H9 (cell line): ENCODE data around the gene RSPH4A. TPM values are rescaled to one million over a fixed set of nuclear protein-coding genes. Genes with fewer than 3 reads are reported as not detected.
A peak's percentile ranks its signal among the peaks of the same experiment; 100 is the strongest.
"Not testable (repeated sequence)": the region's sequence is repeated elsewhere in the genome, so short reads cannot be mapped to it uniquely, and the experiment has no call there.

Experiments used
- DNase-seq: peaks from one replicate; pipeline ENCODE4 v3.0.0-alpha.2; 2017
- H2AFZ ChIP-seq: one replicate; pipeline ENCODE4 v1.6.1; 2013; ENCODE audit warnings: mild to moderate bottlenecking, low read length, control low read depth, moderate library complexity
- H2AK5ac ChIP-seq: 2 replicates; pipeline ENCODE4 v1.6.1; 2013; ENCODE audit warnings: low read length, control low read depth, mixed read lengths; ENCODE audit not compliant: insufficient read length
- H2BK120ac ChIP-seq: one replicate; pipeline ENCODE4 v1.6.1; 2013; ENCODE audit warnings: low read depth, mild to moderate bottlenecking, low read length, control low read depth, inconsistent platforms; ENCODE audit not compliant: poor library complexity, severe bottlenecking
- H2BK12ac ChIP-seq: 2 replicates; pipeline ENCODE4 v1.6.1; 2013; ENCODE audit warnings: low read length, control low read depth, mixed read lengths, low read depth; ENCODE audit not compliant: insufficient read length
- H2BK15ac ChIP-seq: 2 replicates; pipeline ENCODE4 v1.6.1; 2013; ENCODE audit warnings: low read depth, low read length, control low read depth
- H2BK20ac ChIP-seq: one replicate; pipeline ENCODE4 v1.6.1; 2013; ENCODE audit warnings: low read depth, mild to moderate bottlenecking, low read length, control low read depth, inconsistent platforms; ENCODE audit not compliant: poor library complexity, severe bottlenecking
- H2BK5ac ChIP-seq: 2 replicates; pipeline ENCODE4 v1.6.1; 2013; ENCODE audit warnings: low read length, control low read depth, mixed read lengths; ENCODE audit not compliant: insufficient read length
- H3K14ac ChIP-seq: 2 replicates; pipeline ENCODE4 v1.6.1; 2013; ENCODE audit warnings: low read length, control low read depth; ENCODE audit not compliant: insufficient read depth
- H3K18ac ChIP-seq: 2 replicates; pipeline ENCODE4 v1.6.1; 2013; ENCODE audit warnings: low read depth, mild to moderate bottlenecking, mixed read lengths, low read length, control low read depth; ENCODE audit not compliant: insufficient read length
- H3K23ac ChIP-seq: 2 replicates; pipeline ENCODE4 v1.6.1; 2013; ENCODE audit warnings: low read length, control low read depth, mixed read lengths, low read depth; ENCODE audit not compliant: insufficient read length
- H3K23me2 ChIP-seq: 2 replicates; pipeline ENCODE4 v1.6.1; 2013; ENCODE audit warnings: low read depth, mild to moderate bottlenecking, mixed read lengths, low read length, control low read depth; ENCODE audit not compliant: insufficient read length, poor library complexity, severe bottlenecking
- H3K27ac ChIP-seq: 2 replicates; pipeline ENCODE4 v1.5.1; 2013; ENCODE audit warnings: low read length, control low read depth, mixed read lengths, low read depth; ENCODE audit not compliant: insufficient read length
- H3K27me3 ChIP-seq: 2 replicates; pipeline ENCODE4 v1.6.1; 2013; ENCODE audit warnings: low read length, control low read depth, inconsistent platforms; ENCODE audit not compliant: insufficient read depth
- H3K4ac ChIP-seq: 2 replicates; pipeline ENCODE4 v1.6.1; 2013; ENCODE audit warnings: low read depth, mild to moderate bottlenecking, control low read depth, inconsistent platforms, low read length, moderate library complexity
- H3K4me1 ChIP-seq: 2 replicates; pipeline ENCODE4 v1.6.1; 2013; ENCODE audit warnings: low read length, control low read depth, inconsistent platforms; ENCODE audit not compliant: insufficient read depth
- H3K4me2 ChIP-seq: 2 replicates; pipeline ENCODE4 v1.6.1; 2013; ENCODE audit warnings: low read length, control low read depth, mixed read lengths; ENCODE audit not compliant: insufficient read length, insufficient read depth
- H3K56ac ChIP-seq: 2 replicates; pipeline ENCODE4 v1.6.1; 2013; ENCODE audit warnings: low read depth, mild to moderate bottlenecking, mixed read lengths, low read length, control low read depth; ENCODE audit not compliant: insufficient read length
- H3K79me1 ChIP-seq: 2 replicates; pipeline ENCODE4 v1.6.1; 2013; ENCODE audit warnings: low read depth, mild to moderate bottlenecking, moderate library complexity, low read length, control low read depth, inconsistent platforms; ENCODE audit not compliant: insufficient read depth, poor library complexity, severe bottlenecking
- H3K79me2 ChIP-seq: 2 replicates; pipeline ENCODE4 v1.6.1; 2013; ENCODE audit warnings: low read length, control low read depth, inconsistent platforms; ENCODE audit not compliant: insufficient read depth
- H3K9ac ChIP-seq: 2 replicates; pipeline ENCODE4 v1.6.1; 2013; ENCODE audit warnings: low read length, control low read depth, mixed read lengths; ENCODE audit not compliant: insufficient read length; ENCODE audit errors: extremely low read depth
- H3K9me3 ChIP-seq: one replicate; pipeline ENCODE4 v1.6.1; 2013; ENCODE audit warnings: low read depth, low read length, inconsistent platforms; ENCODE audit not compliant: control insufficient read depth
- H3T11ph ChIP-seq: one replicate; pipeline ENCODE4 v1.6.1; 2013; ENCODE audit warnings: mild to moderate bottlenecking, low read length, control low read depth, inconsistent platforms
- H4K20me1 ChIP-seq: one replicate; pipeline ENCODE4 v1.6.1; 2013; ENCODE audit not compliant: control insufficient read depth, insufficient read length, insufficient read depth
- H4K5ac ChIP-seq: 2 replicates; pipeline ENCODE4 v1.6.1; 2013; ENCODE audit warnings: low read depth, mild to moderate bottlenecking, mixed read lengths, low read length, control low read depth; ENCODE audit not compliant: insufficient read length
- H4K8ac ChIP-seq: replicated peaks from 2 replicates; pipeline ENCODE4 v1.6.1; 2013; ENCODE audit warnings: low read length, control low read depth, mixed read lengths, low read depth; ENCODE audit not compliant: insufficient read length
- H4K91ac ChIP-seq: 2 replicates; pipeline ENCODE4 v1.6.1; 2013; ENCODE audit warnings: low read depth, mild to moderate bottlenecking, moderate library complexity, mixed read lengths, low read length, control low read depth; ENCODE audit not compliant: insufficient read length
- H3K27ac Mint-ChIP-seq, 3 experiments: 2 replicates in 2 of 3; 3 replicates in 1 of 3; pipeline ENCODE4 v1.8.0; 2020 to 2021; ENCODE audit warnings: mixed read lengths in 3 of 3, mild to moderate bottlenecking in 1 of 3, moderate library complexity in 1 of 3
- H3K27me3 Mint-ChIP-seq: 2 replicates; pipeline ENCODE4 v1.8.0; 2021; ENCODE audit warnings: low read depth, mild to moderate bottlenecking, moderate library complexity, mixed read lengths
- H3K36me3 Mint-ChIP-seq, 3 experiments: 2 replicates in 2 of 3; 3 replicates in 1 of 3; pipeline ENCODE4 v1.8.0; 2020 to 2021; ENCODE audit warnings: low read depth in 3 of 3, mixed read lengths in 3 of 3; ENCODE audit not compliant: insufficient read depth in 1 of 3
- H3K4me1 Mint-ChIP-seq, 2 experiments: 2 replicates each; pipeline ENCODE4 v1.8.0; 2020; ENCODE audit warnings: mixed read lengths in 2 of 2
- H3K4me3 Mint-ChIP-seq, 2 experiments: 2 replicates in 1 of 2; 3 replicates in 1 of 2; pipeline ENCODE4 v1.8.0; 2020 to 2021; ENCODE audit warnings: mild to moderate bottlenecking in 2 of 2, mixed read lengths in 2 of 2, moderate library complexity in 1 of 2
- H3K9me3 Mint-ChIP-seq, 2 experiments: 2 replicates in 1 of 2; 3 replicates in 1 of 2; pipeline ENCODE4 v1.8.0; 2020; ENCODE audit warnings: mild to moderate bottlenecking in 2 of 2, mixed read lengths in 2 of 2, moderate library complexity in 1 of 2
- CTCF ChIP-seq: fragments of 200-600 bp; sonication (generic); conservative IDR thresholded peaks from 3 replicates; pipeline ENCODE4 v1.8.0; 2021; ENCODE audit warnings: antibody characterized with exemption, mild to moderate bottlenecking
- WGBS: extraction: QIAGEN DNeasy Blood & Tissue Kit; methylation state at CpG from one replicate; pipeline ENCODE4 v1.1.7; 2013; ENCODE audit warnings: missing lambda C conversion rate, low lambda C conversion rate, mixed read lengths; ENCODE audit not compliant: insufficient read length; ENCODE audit errors: extremely low coverage; 5-methylcytosine and 5-hydroxymethylcytosine counted together
- total RNA-seq: library from RNA; stranded (reverse); gene quantifications from 2 replicates; pipeline ENCODE4 v1.2.1, GENCODE V29; 2021

RSPH4A gene
- total RNA-seq, 1 experiment from 2014 or later, result 0.31 TPM

DNA sequence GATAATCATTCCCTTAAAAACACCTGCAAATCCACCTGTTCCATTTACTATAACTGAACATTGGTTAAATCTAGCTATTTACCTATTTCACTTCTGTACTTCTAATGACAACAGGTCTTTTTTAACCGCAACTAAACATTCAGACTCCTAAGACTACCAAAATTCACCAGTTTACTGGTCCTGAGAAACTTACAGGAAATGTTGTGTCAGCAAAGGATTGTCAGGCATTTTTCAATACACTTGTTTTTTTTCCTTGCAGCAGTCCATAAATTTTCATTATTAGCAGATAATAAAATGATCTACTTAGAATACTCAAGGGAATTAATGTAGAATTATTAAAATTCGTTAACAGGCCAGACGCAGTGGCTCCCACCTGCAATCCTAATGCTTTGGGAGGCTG, 47.0 kb downstream of the RSPH4A start:
- no peak overlapping the region for H2BK5ac ChIP-seq
- Mint-ChIP-seq H3K27ac (no peak overlapping the region; a peak in 1 of 7 replicates), H3K27me3 (no peaks in the 10 kb centered on the region), H3K4me3 (no peak overlapping the region), H3K9me3 (no peaks in the 10 kb centered on the region), H3K36me3 (peaks cover 0 to 5% (median 3%) of the 10 kb centered on the region in 3 experiments; a peak in 3 of 7 replicates), H3K4me1 (peaks cover 16 to 18% of the 10 kb centered on the region in 2 experiments)
- no peaks in the 10 kb centered on the region for H3K4me1 ChIP-seq
- no peaks in the 10 kb centered on the region for H3K9me3 ChIP-seq
- H4K5ac ChIP-seq, result no peak overlapping the region
- no peak overlapping the region for H2BK15ac ChIP-seq
- no peak overlapping the region for H4K8ac ChIP-seq
- no peak overlapping the region for H3K56ac ChIP-seq
- H2BK120ac ChIP-seq, result no peak overlapping the region
- H3K18ac ChIP-seq, result no peak overlapping the region
- no peak overlapping the region for H2BK20ac ChIP-seq
- no peak overlapping the region for H3K4ac ChIP-seq
- no peak overlapping the region for H4K91ac ChIP-seq
- no peak overlapping the region for H2BK12ac ChIP-seq
- DNase-seq, result no peak
- H2AFZ ChIP-seq, result no peak overlapping the region
- H3K79me2 ChIP-seq, result peaks cover 9% of the 10 kb centered on the region; the same call in 1 of the 2 replicates
- H3K23ac ChIP-seq, result no peak overlapping the region
- peaks cover 4% of the 10 kb centered on the region for H3K23me2 ChIP-seq
- H3K4me2 ChIP-seq, result no peak overlapping the region
- no peaks in the 10 kb centered on the region for H3K27me3 ChIP-seq
- no peaks in the 10 kb centered on the region for H4K20me1 ChIP-seq
- no peak overlapping the region for H3K27ac ChIP-seq
- H2AK5ac ChIP-seq, result no peak overlapping the region
- H3T11ph ChIP-seq, result no peak overlapping the region
- H3K9ac ChIP-seq, result no peak overlapping the region
- no peak overlapping the region for H3K14ac ChIP-seq
- TF ChIP-seq CTCF, result no peak
- WGBS, result no CpG with 5 or more reads among the region's 3 CpGs
- peaks cover 10% of the 10 kb centered on the region for H3K79me1 ChIP-seq

DNA sequence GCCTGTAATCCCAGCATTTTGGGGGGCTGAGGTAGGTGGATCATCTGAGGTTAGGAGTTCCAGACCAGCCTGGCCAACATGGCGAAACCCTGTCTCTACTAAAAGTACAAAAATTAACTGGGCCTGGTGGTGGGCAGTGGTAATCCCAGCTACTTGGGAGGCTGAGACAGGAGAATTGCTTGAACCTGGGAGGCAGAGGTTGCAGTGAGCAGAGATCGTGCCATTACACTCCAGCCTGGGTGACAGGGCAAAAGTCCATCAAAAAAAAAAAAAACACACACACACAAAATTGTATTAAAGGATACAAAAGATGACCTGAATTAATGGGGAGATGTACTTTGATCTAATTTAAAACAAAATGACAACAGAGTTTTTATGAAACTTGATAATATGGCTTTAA, 47.9 kb downstream of the RSPH4A start:
- not testable (repeated sequence) for H3K9ac ChIP-seq, H3K27me3 ChIP-seq, H3K23ac ChIP-seq, H2AFZ ChIP-seq, H3K14ac ChIP-seq, H3K9me3 Mint-ChIP-seq, H3K27me3 Mint-ChIP-seq, H2BK20ac ChIP-seq, H3K4ac ChIP-seq, H3K4me3 Mint-ChIP-seq, H2BK120ac ChIP-seq, H3K9me3 ChIP-seq, H3K79me2 ChIP-seq, H3K23me2 ChIP-seq, H2BK15ac ChIP-seq, H3K56ac ChIP-seq, H3K4me1 ChIP-seq, H3K4me2 ChIP-seq, H2AK5ac ChIP-seq, H4K8ac ChIP-seq, H3K36me3 Mint-ChIP-seq, H2BK5ac ChIP-seq, H3K18ac ChIP-seq, H4K20me1 ChIP-seq, H4K5ac ChIP-seq, H4K91ac ChIP-seq, H3K27ac ChIP-seq, H2BK12ac ChIP-seq, H3T11ph ChIP-seq, DNase-seq
- no CpG with 5 or more reads among the region's 2 CpGs for WGBS
- Mint-ChIP-seq H3K27ac (peak overlapping the region in 1 of 3 experiments; percentile 72; a peak in 1 of 7 replicates), H3K4me1 (peaks cover 16 to 18% of the 10 kb centered on the region in 2 experiments)
- peaks cover 10% of the 10 kb centered on the region for H3K79me1 ChIP-seq
